Suprapubic skin (tissue), 3 donors: Measurements from ENCODE around the gene XXYLT1.

Experiments used
- POLR2A ChIP-seq, 2 donors: fragments of 450-650 bp; IDR thresholded peaks; one replicate each; pipeline ENCODE4 v1.6.1; 2017; ENCODE audit warnings: antibody characterized with exemption in 2 of 2, mild to moderate bottlenecking in 2 of 2, moderate library complexity in 2 of 2
- TF ChIP-seq, protein P1 (sequence below), 2 donors: fragments of 200-600 bp in 1 of 2; fragments of 450-650 bp in 1 of 2; sonication (generic) in 1 of 2; IDR thresholded peaks; one replicate each; pipeline ENCODE4 v1.5.1; 2016 to 2019; ENCODE audit warnings: antibody characterized with exemption in 2 of 2, mild to moderate bottlenecking in 1 of 2, moderate library complexity in 1 of 2

DNA sequence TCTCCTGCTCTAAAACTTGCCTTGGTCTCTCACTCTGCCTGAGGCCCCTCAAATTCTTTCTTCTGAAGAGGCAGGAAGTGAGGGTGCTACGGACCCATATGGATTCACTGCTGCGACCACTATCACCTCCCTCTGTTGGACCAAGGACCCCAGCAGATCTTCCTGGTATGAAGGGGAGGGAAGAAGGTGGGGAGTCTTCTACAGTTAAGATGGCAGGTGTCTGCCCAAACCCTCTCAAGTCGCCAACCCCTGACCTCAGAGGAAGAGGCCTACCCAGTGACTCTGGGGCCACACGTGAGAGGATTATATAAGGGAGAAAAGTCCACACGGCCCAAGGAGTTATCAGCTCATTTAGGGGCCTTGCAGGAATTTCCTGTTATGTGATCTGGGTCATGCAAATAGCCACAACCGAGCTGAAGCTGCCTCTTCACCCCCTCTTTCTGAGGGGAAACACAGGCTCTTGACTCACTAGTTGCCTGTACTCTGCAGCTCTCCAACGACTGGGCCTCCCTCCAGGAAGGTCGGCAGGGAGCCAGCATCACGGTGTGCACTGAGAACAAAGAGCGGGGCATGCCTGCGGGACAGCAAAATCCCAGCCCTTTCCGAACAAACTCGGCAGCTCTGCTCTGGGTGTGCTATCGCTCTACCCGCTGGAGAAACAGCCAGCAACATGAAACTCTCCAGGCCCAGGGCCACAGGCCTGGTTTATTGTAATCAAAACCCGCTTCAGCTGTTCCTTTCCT, 116.0 kb downstream of the XXYLT1 start:
- TF ChIP-seq, protein P1, sequence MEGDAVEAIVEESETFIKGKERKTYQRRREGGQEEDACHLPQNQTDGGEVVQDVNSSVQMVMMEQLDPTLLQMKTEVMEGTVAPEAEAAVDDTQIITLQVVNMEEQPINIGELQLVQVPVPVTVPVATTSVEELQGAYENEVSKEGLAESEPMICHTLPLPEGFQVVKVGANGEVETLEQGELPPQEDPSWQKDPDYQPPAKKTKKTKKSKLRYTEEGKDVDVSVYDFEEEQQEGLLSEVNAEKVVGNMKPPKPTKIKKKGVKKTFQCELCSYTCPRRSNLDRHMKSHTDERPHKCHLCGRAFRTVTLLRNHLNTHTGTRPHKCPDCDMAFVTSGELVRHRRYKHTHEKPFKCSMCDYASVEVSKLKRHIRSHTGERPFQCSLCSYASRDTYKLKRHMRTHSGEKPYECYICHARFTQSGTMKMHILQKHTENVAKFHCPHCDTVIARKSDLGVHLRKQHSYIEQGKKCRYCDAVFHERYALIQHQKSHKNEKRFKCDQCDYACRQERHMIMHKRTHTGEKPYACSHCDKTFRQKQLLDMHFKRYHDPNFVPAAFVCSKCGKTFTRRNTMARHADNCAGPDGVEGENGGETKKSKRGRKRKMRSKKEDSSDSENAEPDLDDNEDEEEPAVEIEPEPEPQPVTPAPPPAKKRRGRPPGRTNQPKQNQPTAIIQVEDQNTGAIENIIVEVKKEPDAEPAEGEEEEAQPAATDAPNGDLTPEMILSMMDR (IDR thresholded peaks at IDR 0.05): no peak
- TF ChIP-seq POLR2A (IDR thresholded peaks at IDR 0.05): no peak
